HT1080 (cell line): ENCODE results near the gene ADAP1. TPM values are rescaled to one million over a fixed set of nuclear protein-coding genes. Genes with fewer than 3 reads are reported as not detected.

Experiments used
- DNase-seq: peaks from one replicate; pipeline ENCODE4 v3.0.0-alpha.2; 2015; ENCODE audit warnings: low read depth
- total RNA-seq: library from RNA; depleted of rRNA; stranded (reverse); fragments of >200 nt; shearing (Covaris generic); gene quantifications from 2 replicates; pipeline ENCODE4 v1.2.3, GENCODE V29; 2014

ADAP1 gene
- total RNA-seq, 1 experiment from 2014 or later, result 1.6 TPM

- DNase-seq, result peak; percentile 81
Measured at GRCh38 chr7:923108-924041, 31.1 kb downstream of the ADAP1 start.

GRCh38 chr7:922334-923107 lies 32.0 kb downstream of the ADAP1 start:
- DNase-seq, result no peak

- no peak for DNase-seq
Measured at GRCh38 chr7:921581-922333, 32.7 kb downstream of the ADAP1 start.

- no peak for DNase-seq
Measured at GRCh38 chr7:921071-921461, 33.4 kb downstream of the ADAP1 start.

- DNase-seq, result no peak
Measured at GRCh38 chr7:920351-921070, 34.0 kb downstream of the ADAP1 start.

- no peak for DNase-seq
Measured at GRCh38 chr7:919924-920341, 34.5 kb downstream of the ADAP1 start.

GRCh38 chr7:919114-919442 lies 35.4 kb downstream of the ADAP1 start:
- DNase-seq, result no peak

- no peak for DNase-seq
Measured at GRCh38 chr7:918441-919113, 35.9 kb downstream of the ADAP1 start.

- DNase-seq, result no peak
Measured at GRCh38 chr7:918118-918425, 36.4 kb downstream of the ADAP1 start.

GRCh38 chr7:917255-918117 lies 37.0 kb downstream of the ADAP1 start:
- DNase-seq, result no peak

- DNase-seq, result no peak
Measured at GRCh38 chr7:916291-916941, 38.1 kb downstream of the ADAP1 start.

GRCh38 chr7:915291-916218 lies 38.9 kb downstream of the ADAP1 start:
- DNase-seq, result no peak

- DNase-seq, result no peak
Measured at GRCh38 chr7:914521-915194, 39.8 kb downstream of the ADAP1 start.

GRCh38 chr7:913736-914520 lies 40.6 kb downstream of the ADAP1 start:
- no peak for DNase-seq

- no peak for DNase-seq
Measured at GRCh38 chr7:911791-912480, 42.5 kb downstream of the ADAP1 start.

- no peak for DNase-seq
Measured at GRCh38 chr7:910931-911431, 43.5 kb downstream of the ADAP1 start.
